MV-4-11 (cell line): ENCODE data around the gene MICAL2.

Experiments used
- DNase-seq: peaks from one replicate; lab custom pipeline; 2025; lab: John Stamatoyannopoulos, UW

Gene MICAL2

GRCh38 chr11:12288212-12288930, 178.0 kb downstream of the MICAL2 start:
- DNase-seq: peak; percentile 50

GRCh38 chr11:12288931-12289666, 178.7 kb downstream of the MICAL2 start:
- DNase-seq: no peak

GRCh38 chr11:12289667-12290476, 179.5 kb downstream of the MICAL2 start:
- no peak for DNase-seq

GRCh38 chr11:12290477-12290922, 180.1 kb downstream of the MICAL2 start:
- DNase-seq: no peak

- DNase-seq: no peak
Observed at GRCh38 chr11:12291313-12291712, 180.9 kb downstream of the MICAL2 start.

- peak; percentile 19 for DNase-seq
Observed at GRCh38 chr11:12291766-12292165, 181.4 kb downstream of the MICAL2 start.

- peak; percentile 62 for DNase-seq
Observed at GRCh38 chr11:12292766-12293165, 182.4 kb downstream of the MICAL2 start.

- DNase-seq: no peak
Observed at GRCh38 chr11:12293486-12293885, 183.1 kb downstream of the MICAL2 start.

- no peak for DNase-seq
Observed at GRCh38 chr11:12294613-12295012, 184.2 kb downstream of the MICAL2 start.

- no peak for DNase-seq
Observed at GRCh38 chr11:12295943-12296342, 185.6 kb downstream of the MICAL2 start.

GRCh38 chr11:12298610-12299009, 188.2 kb downstream of the MICAL2 start:
- no peak for DNase-seq

GRCh38 chr11:12301379-12301778, 191.0 kb downstream of the MICAL2 start:
- DNase-seq: no peak

- no peak for DNase-seq
Observed at GRCh38 chr11:12303421-12304149, 193.2 kb downstream of the MICAL2 start.

- DNase-seq: no peak
Observed at GRCh38 chr11:12306830-12307229, 196.4 kb downstream of the MICAL2 start.

GRCh38 chr11:12312132-12312531, 201.7 kb downstream of the MICAL2 start:
- no peak for DNase-seq
